Measurements from ENCODE around the gene ARL8A.

The ARL8A gene

GRCh38 chr1:202131956-202132821 is 12.3 kb downstream of the ARL8A start:
- no peak overlapping the region for H3K14ac ChIP-seq (ENCODE audit: low read length)
- DNase-seq (ENCODE audit: low spot score) = no peak
- no peak overlapping the region for H3K27ac ChIP-seq (replicated peaks; ENCODE audit: low read length)
- H3K9me3 ChIP-seq (replicated peaks in 1 of 2; ENCODE audit: control insufficient read depth in 2 of 2, insufficient read depth in 1 of 2, low read depth in 1 of 2, low read length in 2 of 2) = peaks cover 0 to 2% of the 10 kb centered on the region in 2 donors
- peaks cover 12 to 37% of the 10 kb centered on the region in 2 donors for H3K36me3 ChIP-seq (replicated peaks in 1 of 2; ENCODE audit: control insufficient read depth in 2 of 2, insufficient read depth in 2 of 2, low read length in 2 of 2)
- H3K4me2 ChIP-seq (ENCODE audit: insufficient read depth, low read length, poor library complexity, severe bottlenecking) = no peak overlapping the region
- WGBS, 2 donors (ENCODE audit: extremely low coverage in 2 of 2, insufficient read length in 2 of 2, insufficient replicate concordance in 1 of 2) = no CpG with 5 or more reads among the region's 12 CpGs
- peaks cover 20 to 21% of the 10 kb centered on the region in 2 donors for H3K4me1 ChIP-seq (ENCODE audit: control insufficient read depth in 2 of 2, insufficient read depth in 1 of 2, low read depth in 1 of 2, low read length in 2 of 2)
- no peak overlapping the region for H2BK15ac ChIP-seq (ENCODE audit: low read length)
- H2BK12ac ChIP-seq (ENCODE audit: low read length) = no peak overlapping the region
- peak overlapping the region; percentile 24 for H3K9ac ChIP-seq (ENCODE audit: low read depth, low read length, poor library complexity)
- no peak overlapping the region for H2BK120ac ChIP-seq (ENCODE audit: low read depth, low read length)
- no peak overlapping the region for H3K4ac ChIP-seq (ENCODE audit: low read length)
- H3K4me3 ChIP-seq (ENCODE audit: low read length in 2 of 2) = no peak overlapping the region
- H4K91ac ChIP-seq (ENCODE audit: low read depth, low read length, poor library complexity) = no peak overlapping the region
- peak overlapping the region; percentile 74 for H3K18ac ChIP-seq (ENCODE audit: low read length)
- H2BK5ac ChIP-seq (ENCODE audit: low read length) = peak overlapping the region; percentile 62
- H2AFZ ChIP-seq (ENCODE audit: low read length) = no peak overlapping the region
- H3K27me3 ChIP-seq (ENCODE audit: control insufficient read depth in 3 of 3, insufficient read depth in 3 of 3, low read depth in 1 of 3, low read length in 3 of 3) = no peaks in the 10 kb centered on the region
- no peaks in the 10 kb centered on the region for H3K79me1 ChIP-seq (ENCODE audit: low read depth, low read length)
- H2AK5ac ChIP-seq (ENCODE audit: low read depth, low read length) = no peak overlapping the region
- peak overlapping the region; percentile 21 for H3K23ac ChIP-seq (ENCODE audit: low read depth, low read length, poor library complexity)
- H4K8ac ChIP-seq (ENCODE audit: low read depth, low read length) = no peak overlapping the region

DNA sequence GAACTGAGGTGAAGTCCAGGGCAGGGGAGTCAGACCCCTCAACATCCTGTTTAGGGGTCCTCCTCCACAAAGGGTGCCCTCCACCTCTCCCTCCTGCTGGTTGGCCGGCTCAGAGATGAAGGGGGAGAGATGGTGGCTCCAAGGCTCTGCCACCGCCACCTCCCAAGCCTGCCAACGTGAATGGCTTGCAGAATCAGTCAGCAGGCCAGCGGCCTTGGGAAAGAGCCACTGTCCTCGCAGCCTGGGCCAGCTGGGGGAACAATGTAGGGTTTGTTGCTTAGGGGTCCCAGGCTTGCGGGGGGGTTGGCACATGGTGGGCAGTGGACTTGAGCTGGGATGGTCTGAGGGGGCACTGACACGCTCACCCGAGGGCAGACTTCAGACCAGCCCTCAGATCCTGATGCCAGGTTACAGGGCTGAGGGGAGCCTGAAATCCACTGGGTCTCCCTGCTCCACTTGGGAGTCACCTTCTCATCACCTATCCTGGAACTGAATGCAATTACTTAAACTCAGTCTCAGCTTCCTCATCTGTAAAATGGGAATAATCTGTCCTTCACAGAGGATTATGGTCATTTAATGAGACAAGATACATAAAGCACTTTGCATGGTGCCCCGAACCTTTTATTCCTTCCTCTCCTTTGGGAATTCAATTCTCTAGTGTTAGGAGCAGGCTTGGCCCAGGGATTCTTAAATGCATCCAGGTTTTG is 13.6 kb downstream of the ARL8A start:
- WGBS, 2 donors (ENCODE audit: extremely low coverage in 2 of 2, insufficient read length in 2 of 2, insufficient replicate concordance in 1 of 2) = no CpG with 5 or more reads among the region's 9 CpGs
- H3K4me3 ChIP-seq (ENCODE audit: low read length in 2 of 2) = no peak overlapping the region

GRCh38 chr1:202130297-202130721 is 14.2 kb downstream of the ARL8A start:
- no peak overlapping the region for H2BK120ac ChIP-seq (ENCODE audit: low read depth, low read length)
- H3K4me1 ChIP-seq (ENCODE audit: control insufficient read depth in 2 of 2, insufficient read depth in 1 of 2, low read depth in 1 of 2, low read length in 2 of 2) = peaks cover 20 to 21% of the 10 kb centered on the region in 2 donors
- H3K79me1 ChIP-seq (ENCODE audit: low read depth, low read length) = no peaks in the 10 kb centered on the region
- peak overlapping the region; percentile 39 for H3K9ac ChIP-seq (ENCODE audit: low read depth, low read length, poor library complexity)
- H3K23ac ChIP-seq (ENCODE audit: low read depth, low read length, poor library complexity) = peak overlapping the region; percentile 11
- no peak overlapping the region for H3K14ac ChIP-seq (ENCODE audit: low read length)
- H3K4me3 ChIP-seq (ENCODE audit: low read length in 2 of 2) = no peak overlapping the region
- no peak overlapping the region for H3K4ac ChIP-seq (ENCODE audit: low read length)
- peak overlapping the region; percentile 89 for H2AK5ac ChIP-seq (ENCODE audit: low read depth, low read length)
- H3K4me2 ChIP-seq (ENCODE audit: insufficient read depth, low read length, poor library complexity, severe bottlenecking) = no peak overlapping the region
- H3K18ac ChIP-seq (ENCODE audit: low read length) = peak overlapping the region; percentile 93
- peak overlapping the region; percentile 16 for H2BK12ac ChIP-seq (ENCODE audit: low read length)
- H2AFZ ChIP-seq (ENCODE audit: low read length) = peak overlapping the region; percentile 42
- H2BK15ac ChIP-seq (ENCODE audit: low read length) = peak overlapping the region; percentile 54
- peaks cover 8 to 29% of the 10 kb centered on the region in 2 donors for H3K36me3 ChIP-seq (replicated peaks in 1 of 2; ENCODE audit: control insufficient read depth in 2 of 2, insufficient read depth in 2 of 2, low read length in 2 of 2)
- no peak overlapping the region for H4K91ac ChIP-seq (ENCODE audit: low read depth, low read length, poor library complexity)
- H3K9me3 ChIP-seq (replicated peaks in 1 of 2; ENCODE audit: control insufficient read depth in 2 of 2, insufficient read depth in 1 of 2, low read depth in 1 of 2, low read length in 2 of 2) = peaks cover 0 to 2% of the 10 kb centered on the region in 2 donors
- H2BK5ac ChIP-seq (ENCODE audit: low read length) = peak overlapping the region; percentile 90
- no CpG with 5 or more reads among the region's 11 CpGs for WGBS, 2 donors (ENCODE audit: extremely low coverage in 2 of 2, insufficient read length in 2 of 2, insufficient replicate concordance in 1 of 2)
- H3K27me3 ChIP-seq (ENCODE audit: control insufficient read depth in 3 of 3, insufficient read depth in 3 of 3, low read depth in 1 of 3, low read length in 3 of 3) = no peaks in the 10 kb centered on the region
- no peak overlapping the region for H3K27ac ChIP-seq (replicated peaks; ENCODE audit: low read length)
- DNase-seq (ENCODE audit: low spot score) = no peak
- H4K8ac ChIP-seq (ENCODE audit: low read depth, low read length) = no peak overlapping the region

More for the DNA sequence above, 13.6 kb downstream of the ARL8A start:
- peak overlapping the region; percentile 81 for H3K4ac ChIP-seq (ENCODE audit: low read length)
- H3K23ac ChIP-seq (ENCODE audit: low read depth, low read length, poor library complexity) = peak overlapping the region; percentile 32
- H2AFZ ChIP-seq (ENCODE audit: low read length) = peak overlapping the region; percentile 42
- peak overlapping the region; percentile 63 for H3K14ac ChIP-seq (ENCODE audit: low read length)
- no peaks in the 10 kb centered on the region for H3K79me1 ChIP-seq (ENCODE audit: low read depth, low read length)
- H2BK12ac ChIP-seq (ENCODE audit: low read length) = no peak overlapping the region
- H3K9ac ChIP-seq (ENCODE audit: low read depth, low read length, poor library complexity) = no peak overlapping the region
- no peak for DNase-seq (ENCODE audit: low spot score)
- no peak overlapping the region for H4K8ac ChIP-seq (ENCODE audit: low read depth, low read length)
- H3K36me3 ChIP-seq (replicated peaks in 1 of 2; ENCODE audit: control insufficient read depth in 2 of 2, insufficient read depth in 2 of 2, low read length in 2 of 2) = peaks cover 12 to 35% of the 10 kb centered on the region in 2 donors
- H4K91ac ChIP-seq (ENCODE audit: low read depth, low read length, poor library complexity) = no peak overlapping the region
- H3K4me2 ChIP-seq (ENCODE audit: insufficient read depth, low read length, poor library complexity, severe bottlenecking) = no peak overlapping the region
- peak overlapping the region; percentile 90 for H2BK5ac ChIP-seq (ENCODE audit: low read length)
- H2AK5ac ChIP-seq (ENCODE audit: low read depth, low read length) = peak overlapping the region; percentile 89
- peak overlapping the region; percentile 69 for H2BK15ac ChIP-seq (ENCODE audit: low read length)
- H3K18ac ChIP-seq (ENCODE audit: low read length) = peak overlapping the region; percentile 88
- peaks cover 0 to 2% of the 10 kb centered on the region in 2 donors for H3K9me3 ChIP-seq (replicated peaks in 1 of 2; ENCODE audit: control insufficient read depth in 2 of 2, insufficient read depth in 1 of 2, low read depth in 1 of 2, low read length in 2 of 2)
- H3K4me1 ChIP-seq (ENCODE audit: control insufficient read depth in 2 of 2, insufficient read depth in 1 of 2, low read depth in 1 of 2, low read length in 2 of 2) = peaks cover 20 to 21% of the 10 kb centered on the region in 2 donors
- H3K27ac ChIP-seq (replicated peaks; ENCODE audit: low read length) = no peak overlapping the region
- H3K27me3 ChIP-seq (ENCODE audit: control insufficient read depth in 3 of 3, insufficient read depth in 3 of 3, low read depth in 1 of 3, low read length in 3 of 3) = no peaks in the 10 kb centered on the region
- peak overlapping the region; percentile 93 for H2BK120ac ChIP-seq (ENCODE audit: low read depth, low read length)
